Measurements from ENCODE around the gene KPNA6.
A peak's percentile ranks its signal among the peaks of the same experiment; 100 is the strongest.

Gene KPNA6

GRCh38 chr1:32068957-32069588 is 38.8 kb upstream of the KPNA6 start:
- DNase-seq (ENCODE audit: extremely low read depth, low read depth) = no peak
- no peak for TF ChIP-seq CTCF (IDR thresholded peaks at IDR 0.05; ENCODE audit: low read depth, low read length, missing control alignments)
- H3K4me3 ChIP-seq (replicated peaks; ENCODE audit: low read depth, low read length) = no peak overlapping the region

GRCh38 chr1:32071758-32072621 is 35.9 kb upstream of the KPNA6 start:
- H3K4me3 ChIP-seq (replicated peaks; ENCODE audit: low read depth, low read length) = peak overlapping the region; percentile 61
- TF ChIP-seq CTCF (IDR thresholded peaks at IDR 0.05; ENCODE audit: low read depth, low read length, missing control alignments) = no peak
- no peak for DNase-seq (ENCODE audit: extremely low read depth, low read depth)

- DNase-seq (ENCODE audit: extremely low read depth, low read depth) = peak; percentile 77
- peak within 1 kb of the TSS; percentile 61 for H3K4me3 ChIP-seq (replicated peaks; ENCODE audit: low read depth, low read length)
- TF ChIP-seq CTCF (IDR thresholded peaks at IDR 0.05; ENCODE audit: low read depth, low read length, missing control alignments) = no peak
These were observed 35.1 kb upstream of the KPNA6 start, which contains the start of gene TMEM39B for GRCh38 chr1:32072622-32073298. Gene TMEM39B (plus strand): TSS chr1:32072939. CDS start chr1:32073048, 109 bp downstream.

GRCh38 chr1:32073299-32074229 is 34.3 kb upstream of the KPNA6 start:
- peak overlapping the region; percentile 61 for H3K4me3 ChIP-seq (replicated peaks; ENCODE audit: low read depth, low read length)
- TF ChIP-seq CTCF (IDR thresholded peaks at IDR 0.05; ENCODE audit: low read depth, low read length, missing control alignments) = peak; percentile 25
- no peak for DNase-seq (ENCODE audit: extremely low read depth, low read depth)

GRCh38 chr1:32074841-32075240 is 33.0 kb upstream of the KPNA6 start:
- no peak overlapping the region for H3K4me3 ChIP-seq (replicated peaks; ENCODE audit: low read depth, low read length)
- no peak for TF ChIP-seq CTCF (IDR thresholded peaks at IDR 0.05; ENCODE audit: low read depth, low read length, missing control alignments)
- DNase-seq (ENCODE audit: extremely low read depth, low read depth) = no peak

- no peak for TF ChIP-seq CTCF (IDR thresholded peaks at IDR 0.05; ENCODE audit: low read depth, low read length, missing control alignments)
- no peak for DNase-seq (ENCODE audit: extremely low read depth, low read depth)
- no peak overlapping the region for H3K4me3 ChIP-seq (replicated peaks; ENCODE audit: low read depth, low read length)
These were observed 30.4 kb upstream of the KPNA6 start for GRCh38 chr1:32077451-32077850.
